Tibial nerve (tissue), 4 donors: ENCODE data around the gene NFE2L2.

Source experiments
- EP300 ChIP-seq, 2 donors: sonication (generic); formaldehyde crosslinking; IDR thresholded peaks; one replicate each; pipeline ENCODE4 v1.6.1; 2017; ENCODE audit warnings: antibody characterized with exemption in 2 of 2, mild to moderate bottlenecking in 1 of 2
- POLR2A ChIP-seq, 2 donors: fragments of 450-650 bp; IDR thresholded peaks; one replicate each; pipeline ENCODE4 v1.6.1; 2017; ENCODE audit warnings: antibody characterized with exemption in 2 of 2, mild to moderate bottlenecking in 2 of 2, moderate library complexity in 2 of 2
- TF ChIP-seq, protein P1 (sequence below), 5 experiments: fragments of 200-600 bp in 3 of 5; fragments of 450-650 bp in 2 of 5; sonication (generic) in 3 of 5; IDR thresholded peaks; one replicate each; pipeline ENCODE4 v1.5.1; 2016 to 2019; ENCODE audit warnings: antibody characterized with exemption in 5 of 5, mild to moderate bottlenecking in 3 of 5, moderate library complexity in 2 of 5

DNA sequence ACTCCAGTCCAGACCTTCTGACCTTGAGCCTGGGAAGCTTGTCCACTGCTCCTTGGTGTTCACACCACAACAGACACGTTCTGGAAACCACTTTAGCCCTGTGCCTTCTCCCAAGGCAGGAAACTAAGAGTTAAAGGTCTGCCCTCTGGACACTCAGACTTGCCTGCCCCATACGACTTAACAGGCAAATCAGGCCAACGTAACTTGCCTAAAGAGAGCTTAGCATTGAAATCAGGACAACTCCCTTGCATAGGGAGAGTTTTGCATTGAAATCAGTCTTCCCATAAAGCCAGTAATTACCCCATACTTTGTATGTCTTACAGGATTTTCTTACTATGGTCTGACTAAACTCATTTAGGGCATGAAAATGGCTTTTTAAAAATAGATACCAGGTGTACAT, 18.5 kb downstream of the NFE2L2 start:
- TF ChIP-seq POLR2A (IDR thresholded peaks at IDR 0.05) = no peak
- TF ChIP-seq, protein P1, sequence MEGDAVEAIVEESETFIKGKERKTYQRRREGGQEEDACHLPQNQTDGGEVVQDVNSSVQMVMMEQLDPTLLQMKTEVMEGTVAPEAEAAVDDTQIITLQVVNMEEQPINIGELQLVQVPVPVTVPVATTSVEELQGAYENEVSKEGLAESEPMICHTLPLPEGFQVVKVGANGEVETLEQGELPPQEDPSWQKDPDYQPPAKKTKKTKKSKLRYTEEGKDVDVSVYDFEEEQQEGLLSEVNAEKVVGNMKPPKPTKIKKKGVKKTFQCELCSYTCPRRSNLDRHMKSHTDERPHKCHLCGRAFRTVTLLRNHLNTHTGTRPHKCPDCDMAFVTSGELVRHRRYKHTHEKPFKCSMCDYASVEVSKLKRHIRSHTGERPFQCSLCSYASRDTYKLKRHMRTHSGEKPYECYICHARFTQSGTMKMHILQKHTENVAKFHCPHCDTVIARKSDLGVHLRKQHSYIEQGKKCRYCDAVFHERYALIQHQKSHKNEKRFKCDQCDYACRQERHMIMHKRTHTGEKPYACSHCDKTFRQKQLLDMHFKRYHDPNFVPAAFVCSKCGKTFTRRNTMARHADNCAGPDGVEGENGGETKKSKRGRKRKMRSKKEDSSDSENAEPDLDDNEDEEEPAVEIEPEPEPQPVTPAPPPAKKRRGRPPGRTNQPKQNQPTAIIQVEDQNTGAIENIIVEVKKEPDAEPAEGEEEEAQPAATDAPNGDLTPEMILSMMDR (IDR thresholded peaks at IDR 0.05) = no peak
- no peak for TF ChIP-seq EP300 (IDR thresholded peaks at IDR 0.05)
